Fibroblast of gingiva (primary cell): ENCODE data around the gene ZNF180.
"Not testable (repeated sequence)": the region's sequence is repeated elsewhere in the genome, so short reads cannot be mapped to it uniquely, and the experiment has no call there.

Source experiments
- DNase-seq: peaks from one replicate; pipeline ENCODE4 v3.0.0-alpha.2; 2011; ENCODE audit warnings: low read depth

The ZNF180 gene

GRCh38 chr19:44498988-44499387, 1.3 kb downstream of the ZNF180 start:
- no peak for DNase-seq

DNA sequence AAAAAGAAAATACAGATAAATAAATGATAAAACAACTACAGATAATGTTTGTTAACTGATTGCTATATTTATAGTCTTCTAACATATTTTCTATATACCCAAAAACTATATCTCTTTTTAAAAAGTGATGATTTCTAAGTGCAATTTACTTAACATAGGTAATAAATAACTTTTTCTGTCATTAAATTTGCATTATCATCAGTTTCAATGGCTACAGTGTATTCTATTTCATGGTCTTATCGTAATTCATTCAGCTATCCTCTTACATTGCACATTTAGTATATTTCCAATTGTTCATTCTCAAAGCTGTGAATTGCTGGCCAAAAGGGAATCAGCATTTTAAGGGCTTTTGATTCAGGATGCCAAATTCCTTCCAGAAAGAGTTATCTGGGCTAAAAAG, 3.6 kb downstream of the ZNF180 start:
- DNase-seq: no peak

- DNase-seq: peak; percentile 14
These were observed 23.5 kb downstream of the ZNF180 start for GRCh38 chr19:44476559-44477408.

GRCh38 chr19:44468730-44469129, 31.6 kb downstream of the ZNF180 start:
- DNase-seq: not testable (repeated sequence)

DNA sequence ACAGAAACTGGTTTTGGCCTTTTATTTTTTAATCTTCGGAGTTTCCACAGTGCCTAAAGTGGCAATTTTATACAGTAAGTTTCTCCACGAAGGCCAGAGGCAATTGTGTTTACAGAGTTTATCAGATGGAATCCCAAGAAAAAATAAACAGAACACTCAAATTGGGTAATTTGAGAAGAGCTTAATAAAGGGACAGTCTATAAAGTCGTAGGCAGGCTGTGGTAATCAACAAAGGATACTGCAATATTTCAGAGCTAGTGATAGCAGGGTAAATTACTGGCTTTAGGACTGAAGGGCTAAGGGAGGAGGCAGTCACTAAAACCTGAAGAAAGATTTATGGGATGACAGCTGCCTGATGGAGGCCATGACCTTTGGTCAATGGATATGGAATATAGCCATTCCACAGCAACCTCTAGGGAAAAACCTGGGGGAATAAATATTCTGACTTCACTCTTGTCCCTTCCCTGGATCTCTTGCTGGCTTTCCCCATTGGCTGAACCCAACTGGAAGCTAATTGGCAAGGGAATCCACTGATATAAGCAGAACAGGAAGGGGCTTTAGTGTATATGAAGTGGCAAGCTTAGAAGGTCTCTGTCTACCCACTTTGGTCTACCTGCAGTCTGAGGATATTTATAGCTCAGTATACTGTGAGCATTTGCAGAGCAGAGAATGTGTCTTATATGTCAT, 37.6 kb downstream of the ZNF180 start:
- DNase-seq: not testable (repeated sequence)

DNA sequence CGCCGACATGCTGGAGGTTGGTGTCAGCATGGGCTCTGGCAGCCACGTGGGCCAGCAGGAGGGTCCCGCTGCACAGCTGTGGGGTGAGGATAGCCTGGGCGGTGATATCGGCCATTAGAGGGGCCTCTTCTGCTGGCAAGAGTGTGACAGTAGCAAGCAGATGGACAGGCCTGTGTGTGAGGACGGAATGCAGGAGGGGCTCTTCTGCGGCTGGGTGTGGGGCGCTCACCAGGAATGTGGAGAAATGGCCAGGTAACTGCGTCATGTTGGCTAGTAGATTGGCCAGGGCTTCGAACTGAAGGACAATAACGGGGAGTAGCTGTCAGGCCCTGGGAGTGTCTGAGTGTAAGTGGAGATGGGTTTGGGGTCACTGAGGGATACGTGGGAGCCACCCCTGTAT, 44.3 kb downstream of the ZNF180 start:
- not testable (repeated sequence) for DNase-seq

DNA sequence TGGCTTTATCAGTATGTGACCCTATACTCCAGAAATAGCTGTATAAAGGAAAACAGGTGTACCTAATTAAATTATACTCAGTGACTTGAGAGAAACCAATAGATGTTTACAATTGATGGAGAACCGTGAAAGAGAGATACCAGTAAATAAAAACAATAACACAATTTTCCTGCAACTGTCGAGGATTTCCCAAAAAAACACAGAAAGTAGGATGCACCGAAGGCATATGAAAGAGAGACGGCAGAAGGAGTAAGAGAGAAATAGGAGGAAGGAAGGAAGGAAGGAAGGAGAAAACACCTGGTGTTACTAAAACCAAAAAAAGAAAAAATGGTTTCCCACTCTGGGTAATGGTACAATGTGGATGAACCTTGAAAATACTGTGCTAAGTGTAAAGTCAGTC, 45.2 kb downstream of the ZNF180 start:
- DNase-seq: no peak

DNA sequence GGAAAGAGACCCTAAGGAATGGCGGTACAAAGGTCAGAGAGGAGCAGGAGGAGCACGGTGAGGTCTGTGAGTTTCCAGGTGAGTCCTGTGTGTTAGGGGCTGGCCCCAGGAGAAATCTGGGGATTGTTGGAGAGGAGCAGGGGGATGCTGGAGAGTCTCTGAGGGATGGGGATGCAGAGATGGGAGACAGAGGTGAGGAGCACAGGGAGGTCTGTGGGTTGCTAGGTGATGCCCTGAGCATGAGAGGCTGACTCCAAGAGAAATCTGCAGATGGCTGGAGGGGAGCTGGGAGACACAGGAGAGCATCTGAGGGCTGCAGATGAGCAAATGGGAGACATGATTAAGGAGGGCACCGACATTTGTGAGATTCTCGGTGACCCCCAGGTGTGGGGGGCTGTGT, 48.0 kb downstream of the ZNF180 start:
- DNase-seq: no peak

GRCh38 chr19:44451687-44452086, 48.6 kb downstream of the ZNF180 start:
- no peak for DNase-seq

- DNase-seq: peak; percentile 93
These were observed 52.2 kb downstream of the ZNF180 start, which contains the start of gene ZNF229 for GRCh38 chr19:44447916-44448674. Gene ZNF229, minus strand, starts transcription at chr19:44448472. Its CDS starts 5,625 bp downstream, at chr19:44442847.

DNA sequence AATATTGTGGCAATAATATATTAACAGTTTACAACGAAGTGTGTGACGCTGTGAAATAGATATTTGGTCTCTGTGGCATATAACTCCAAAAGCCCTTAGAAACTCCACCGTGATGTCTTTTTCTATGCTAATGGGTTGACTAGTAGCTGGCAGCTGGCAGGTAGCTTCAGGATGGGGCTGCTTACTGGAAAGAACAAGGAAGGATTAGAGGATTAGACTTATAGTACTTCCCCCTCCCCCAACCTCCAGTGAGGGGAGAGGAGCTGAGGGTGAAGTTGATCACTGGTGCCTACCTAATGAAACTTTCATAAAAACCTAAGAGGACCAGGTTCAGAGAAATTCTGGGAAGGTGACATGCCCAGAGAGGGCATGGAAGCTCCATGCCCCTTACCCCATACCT, 61.9 kb downstream of the ZNF180 start:
- DNase-seq: no peak

GRCh38 chr19:44435441-44435840, 64.9 kb downstream of the ZNF180 start:
- DNase-seq: no peak

GRCh38 chr19:44430956-44431355, 69.4 kb downstream of the ZNF180 start:
- DNase-seq: no peak
